ENCODE data around the gene CTNNBIP1.

CTNNBIP1 gene

GRCh38 chr1:9859281-9860014 is 50.6 kb downstream of the CTNNBIP1 start:
- no peak overlapping the region for H3K9ac ChIP-seq (ENCODE audit: low read length)
- no peaks in the 10 kb centered on the region for H3K4me1 ChIP-seq (ENCODE audit: control insufficient read depth, insufficient read depth, low read length)
- no peaks in the 10 kb centered on the region for H3K9me3 ChIP-seq (ENCODE audit: control insufficient read depth, low read length)
- H3K27me3 ChIP-seq (ENCODE audit: control insufficient read depth, insufficient read depth, low read length) = no peaks in the 10 kb centered on the region
- H3K36me3 ChIP-seq (ENCODE audit: control insufficient read depth, insufficient read depth, low read length) = no peaks in the 10 kb centered on the region
- H3K4me3 ChIP-seq (ENCODE audit: low read length) = no peak overlapping the region

- no peaks in the 10 kb centered on the region for H3K36me3 ChIP-seq (ENCODE audit: control insufficient read depth, insufficient read depth, low read length)
- H3K9ac ChIP-seq (ENCODE audit: low read length) = no peak overlapping the region
- H3K9me3 ChIP-seq (ENCODE audit: control insufficient read depth, low read length) = no peaks in the 10 kb centered on the region
- H3K27me3 ChIP-seq (ENCODE audit: control insufficient read depth, insufficient read depth, low read length) = no peaks in the 10 kb centered on the region
- no peaks in the 10 kb centered on the region for H3K4me1 ChIP-seq (ENCODE audit: control insufficient read depth, insufficient read depth, low read length)
- no peak overlapping the region for H3K4me3 ChIP-seq (ENCODE audit: low read length)
Measured at GRCh38 chr1:9858293-9859035, 51.6 kb downstream of the CTNNBIP1 start.

- H3K9me3 ChIP-seq (ENCODE audit: control insufficient read depth, low read length) = no peaks in the 10 kb centered on the region
- H3K9ac ChIP-seq (ENCODE audit: low read length) = no peak overlapping the region
- H3K36me3 ChIP-seq (ENCODE audit: control insufficient read depth, insufficient read depth, low read length) = no peaks in the 10 kb centered on the region
- no peak overlapping the region for H3K4me3 ChIP-seq (ENCODE audit: low read length)
- no peaks in the 10 kb centered on the region for H3K27me3 ChIP-seq (ENCODE audit: control insufficient read depth, insufficient read depth, low read length)
- no peaks in the 10 kb centered on the region for H3K4me1 ChIP-seq (ENCODE audit: control insufficient read depth, insufficient read depth, low read length)
Measured at GRCh38 chr1:9855186-9855585, 54.9 kb downstream of the CTNNBIP1 start.

GRCh38 chr1:9853249-9853595 is 56.8 kb downstream of the CTNNBIP1 start:
- Histone ChIP-seq H3K9ac (ENCODE audit: low read length) (no peak overlapping the region), H3K27me3 (ENCODE audit: control insufficient read depth, insufficient read depth, low read length) (no peaks in the 10 kb centered on the region), H3K4me1 (ENCODE audit: control insufficient read depth, insufficient read depth, low read length) (no peaks in the 10 kb centered on the region), H3K36me3 (ENCODE audit: control insufficient read depth, insufficient read depth, low read length) (no peaks in the 10 kb centered on the region), H3K9me3 (ENCODE audit: control insufficient read depth, low read length) (no peaks in the 10 kb centered on the region), H3K4me3 (ENCODE audit: low read length) (no peak overlapping the region)

GRCh38 chr1:9852410-9853248 is 57.4 kb downstream of the CTNNBIP1 start:
- H3K4me1 ChIP-seq (ENCODE audit: control insufficient read depth, insufficient read depth, low read length) = no peaks in the 10 kb centered on the region
- H3K36me3 ChIP-seq (ENCODE audit: control insufficient read depth, insufficient read depth, low read length) = no peaks in the 10 kb centered on the region
- H3K4me3 ChIP-seq (ENCODE audit: low read length) = no peak overlapping the region
- no peak overlapping the region for H3K9ac ChIP-seq (ENCODE audit: low read length)
- no peaks in the 10 kb centered on the region for H3K9me3 ChIP-seq (ENCODE audit: control insufficient read depth, low read length)
- no peaks in the 10 kb centered on the region for H3K27me3 ChIP-seq (ENCODE audit: control insufficient read depth, insufficient read depth, low read length)

GRCh38 chr1:9852004-9852403 is 58.1 kb downstream of the CTNNBIP1 start:
- Histone ChIP-seq H3K4me3 (ENCODE audit: low read length) (no peak overlapping the region), H3K4me1 (ENCODE audit: control insufficient read depth, insufficient read depth, low read length) (no peaks in the 10 kb centered on the region), H3K9me3 (ENCODE audit: control insufficient read depth, low read length) (no peaks in the 10 kb centered on the region), H3K36me3 (ENCODE audit: control insufficient read depth, insufficient read depth, low read length) (no peaks in the 10 kb centered on the region), H3K9ac (ENCODE audit: low read length) (no peak overlapping the region), H3K27me3 (ENCODE audit: control insufficient read depth, insufficient read depth, low read length) (no peaks in the 10 kb centered on the region)

- Histone ChIP-seq H3K36me3 (ENCODE audit: control insufficient read depth, insufficient read depth, low read length) (no peaks in the 10 kb centered on the region), H3K4me3 (ENCODE audit: low read length) (no peak overlapping the region), H3K9me3 (ENCODE audit: control insufficient read depth, low read length) (no peaks in the 10 kb centered on the region), H3K9ac (ENCODE audit: low read length) (no peak overlapping the region), H3K4me1 (ENCODE audit: control insufficient read depth, insufficient read depth, low read length) (no peaks in the 10 kb centered on the region), H3K27me3 (ENCODE audit: control insufficient read depth, insufficient read depth, low read length) (no peaks in the 10 kb centered on the region)
Measured at GRCh38 chr1:9850442-9851162, 59.5 kb downstream of the CTNNBIP1 start.

- Histone ChIP-seq H3K4me3 (ENCODE audit: low read length) (no peak overlapping the region), H3K9me3 (ENCODE audit: control insufficient read depth, low read length) (no peaks in the 10 kb centered on the region), H3K36me3 (ENCODE audit: control insufficient read depth, insufficient read depth, low read length) (no peaks in the 10 kb centered on the region), H3K27me3 (ENCODE audit: control insufficient read depth, insufficient read depth, low read length) (no peaks in the 10 kb centered on the region), H3K4me1 (ENCODE audit: control insufficient read depth, insufficient read depth, low read length) (no peaks in the 10 kb centered on the region), H3K9ac (ENCODE audit: low read length) (no peak overlapping the region)
Measured at GRCh38 chr1:9849691-9850441, 60.2 kb downstream of the CTNNBIP1 start.

- Histone ChIP-seq H3K4me3 (ENCODE audit: low read length) (no peak overlapping the region), H3K36me3 (ENCODE audit: control insufficient read depth, insufficient read depth, low read length) (no peaks in the 10 kb centered on the region), H3K27me3 (ENCODE audit: control insufficient read depth, insufficient read depth, low read length) (no peaks in the 10 kb centered on the region), H3K4me1 (ENCODE audit: control insufficient read depth, insufficient read depth, low read length) (peaks cover 12% of the 10 kb centered on the region), H3K9me3 (ENCODE audit: control insufficient read depth, low read length) (no peaks in the 10 kb centered on the region), H3K9ac (ENCODE audit: low read length) (no peak overlapping the region)
Measured at GRCh38 chr1:9848022-9848421, 62.0 kb downstream of the CTNNBIP1 start.

- no peak overlapping the region for H3K4me3 ChIP-seq (ENCODE audit: low read length)
- peaks cover 16% of the 10 kb centered on the region for H3K4me1 ChIP-seq (ENCODE audit: control insufficient read depth, insufficient read depth, low read length)
- no peaks in the 10 kb centered on the region for H3K36me3 ChIP-seq (ENCODE audit: control insufficient read depth, insufficient read depth, low read length)
- no peaks in the 10 kb centered on the region for H3K9me3 ChIP-seq (ENCODE audit: control insufficient read depth, low read length)
- no peaks in the 10 kb centered on the region for H3K27me3 ChIP-seq (ENCODE audit: control insufficient read depth, insufficient read depth, low read length)
- H3K9ac ChIP-seq (ENCODE audit: low read length) = no peak overlapping the region
Measured at GRCh38 chr1:9847269-9847668, 62.8 kb downstream of the CTNNBIP1 start.

- no peaks in the 10 kb centered on the region for H3K36me3 ChIP-seq (ENCODE audit: control insufficient read depth, insufficient read depth, low read length)
- H3K4me3 ChIP-seq (ENCODE audit: low read length) = no peak overlapping the region
- peaks cover 16% of the 10 kb centered on the region for H3K4me1 ChIP-seq (ENCODE audit: control insufficient read depth, insufficient read depth, low read length)
- H3K9me3 ChIP-seq (ENCODE audit: control insufficient read depth, low read length) = no peaks in the 10 kb centered on the region
- no peak overlapping the region for H3K9ac ChIP-seq (ENCODE audit: low read length)
- no peaks in the 10 kb centered on the region for H3K27me3 ChIP-seq (ENCODE audit: control insufficient read depth, insufficient read depth, low read length)
Measured at GRCh38 chr1:9846611-9847171, 63.4 kb downstream of the CTNNBIP1 start.

Measured in mucosa of stomach (tissue), 1 donor.